Transverse colon (tissue), 4 donors: ENCODE measurements around the gene IKZF2. TPM values are rescaled to one million over a fixed set of nuclear protein-coding genes. Genes with fewer than 3 reads are reported as not detected.

ENCODE experiments used
- DNase-seq: peaks from one replicate; pipeline ENCODE4 v3.0.0-alpha.2; 2019
- H3K27ac ChIP-seq, 4 donors: fragments of 200-600 bp; sonication (generic); 2 replicates each; pipeline ENCODE4 v1.5.1; 2016 to 2018; ENCODE audit warnings: inconsistent platforms in 4 of 4
- H3K27me3 ChIP-seq: fragments of 200-600 bp; sonication (generic); 2 replicates; pipeline ENCODE4 v1.5.1; 2017; ENCODE audit warnings: inconsistent platforms
- H3K36me3 ChIP-seq, 4 donors: fragments of 200-600 bp; sonication (generic); 2 replicates each; pipeline ENCODE4 v1.5.1; 2017 to 2019; ENCODE audit warnings: inconsistent platforms in 4 of 4
- H3K4me1 ChIP-seq, 4 donors: fragments of 200-600 bp; sonication (generic); 2 replicates each; pipeline ENCODE4 v1.5.1; 2017 to 2020; ENCODE audit warnings: inconsistent platforms in 4 of 4
- H3K4me3 ChIP-seq, 4 donors: fragments of 200-600 bp; sonication (generic); 1 replicate in 1 of 4; 2 replicates in 3 of 4; pipeline versions ENCODE4 v1.5.1 to v1.6.1; 2017 to 2019; ENCODE audit warnings: inconsistent platforms in 4 of 4
- H3K9me3 ChIP-seq, 2 donors: fragments of 200-600 bp; sonication (generic); 2 replicates each; pipeline ENCODE4 v1.5.1; 2017 to 2019; ENCODE audit warnings: inconsistent platforms in 2 of 2
- EP300 ChIP-seq: sonication (generic); formaldehyde crosslinking; IDR thresholded peaks from one replicate; pipeline ENCODE4 v1.6.1; 2017; ENCODE audit warnings: antibody characterized with exemption, low read depth
- POLR2A ChIP-seq: fragments of 450-650 bp; IDR thresholded peaks from one replicate; pipeline ENCODE4 v1.6.1; 2016; ENCODE audit warnings: antibody characterized with exemption, mild to moderate bottlenecking, moderate library complexity
- POLR2AphosphoS5 ChIP-seq, 3 donors: sonication (generic); formaldehyde crosslinking; IDR thresholded peaks; one replicate each; pipeline ENCODE4 v1.6.1; 2016; ENCODE audit warnings: antibody characterized with exemption in 3 of 3
- WGBS, 2 donors: methylation state at CpG; one replicate each; pipeline ENCODE4 v1.1.5; 2018; ENCODE audit warnings: low coverage in 1 of 2; 5-methylcytosine and 5-hydroxymethylcytosine counted together
- in situ Hi-C, 4 donors: fragments of 200-750 bp; cut with MboI; loops; one replicate each; pipeline versions ENCODE4 v1.15.0 to v1.15.1; 2017; ENCODE audit warnings: low sequenced_read_pairs in 3 of 4, low pct_ligation_motif_present in 1 of 4, low pct_unique_long_range_greater_than_20kb in 1 of 4
- intact Hi-C: fragments of 100-400 bp; cut with DNase I; formaldehyde crosslinking; loops from one replicate; pipeline ENCODE4 v1.15.1; 2023; ENCODE audit warnings: low total_unique reads
- total RNA-seq, 4 donors: library from RNA; depleted of rRNA; stranded (reverse); fragments of >200 nt; gene quantifications; one replicate each; pipeline ENCODE4 v1.1.0, GENCODE V29; 2016
- TF ChIP-seq, protein P1 (sequence below), 5 experiments: fragments of 200-600 bp in 3 of 5; fragments of 450-650 bp in 2 of 5; sonication (generic) in 3 of 5; IDR thresholded peaks; 1 replicate in 2 of 5; 2 replicates in 3 of 5; pipeline ENCODE4 v1.5.1; 2016 to 2017; ENCODE audit warnings: antibody characterized with exemption in 5 of 5, inconsistent platforms in 3 of 5, mild to moderate bottlenecking in 2 of 5, moderate library complexity in 1 of 5

The IKZF2 gene
- total RNA-seq = 10 to 100 TPM in 3 of 4 donors, 1 to 10 TPM in 1; 1.8 to 15.6 (median 12.3) TPM

DNA sequence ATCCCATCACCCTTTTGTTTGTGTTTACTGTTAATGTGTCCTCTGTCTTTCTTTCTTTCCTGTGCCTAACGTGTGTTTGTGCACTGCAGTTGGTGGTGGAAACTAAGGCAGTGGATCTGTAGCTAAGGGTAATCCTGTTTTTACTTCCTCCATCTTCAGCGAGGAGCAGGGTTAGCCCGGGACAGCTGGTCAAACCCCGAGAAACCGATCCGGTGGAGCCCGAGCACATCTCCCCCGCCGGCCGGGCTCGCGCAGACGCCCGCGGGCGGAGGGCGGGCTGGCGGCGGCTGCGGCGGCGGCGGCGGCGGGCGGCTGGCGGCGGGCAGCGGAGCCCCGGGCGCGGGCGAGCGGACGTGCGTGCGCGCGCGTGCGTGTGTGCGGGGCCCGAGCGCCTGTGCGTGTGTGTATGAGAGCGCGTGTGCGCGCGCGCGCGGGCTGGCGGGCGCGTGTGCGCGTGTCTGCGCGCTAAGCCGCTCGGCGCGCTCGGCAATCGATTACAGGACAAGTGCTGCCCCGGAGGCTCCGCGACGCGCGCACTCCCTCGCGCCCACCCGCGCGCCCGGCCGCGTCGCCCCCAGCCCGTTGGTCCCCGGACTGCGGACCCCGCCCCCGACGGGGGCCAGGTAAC is at the start of gene IKZF2:
Gene IKZF2 (minus strand): TSS at position 176 of the 628 bp plus-strand sequence. CDS start 2,983 bp downstream, outside the sequence.
- peaks cover 0 to 20% (median 11%) of the 10 kb centered on the region in 4 donors for H3K4me1 ChIP-seq
- in situ Hi-C loops = loop anchor here (5.0 to 25.0 kb wide), 3 partner anchors 377 to 464 kb away; no protein-coding TSS in a partner anchor
- 2% methylated on average over 74 of the region's 87 CpGs; no CpG with 5 or more reads in 1 of the 2 donors for WGBS, 2 donors
- no peaks in the 10 kb centered on the region for H3K9me3 ChIP-seq
- intact Hi-C loops = loop anchor here (5.0 kb wide), 1 partner anchor 374 kb away; no protein-coding TSS in a partner anchor
- H3K27me3 ChIP-seq = no peaks in the 10 kb centered on the region
- H3K4me3 ChIP-seq = peak within 1 kb of the TSS; percentile 74 to 91 (median 78)
- H3K27ac ChIP-seq = peak within 1 kb of the TSS; percentile 93 to 99 (median 97)
- peak; percentile 84 for DNase-seq
- H3K36me3 ChIP-seq = no peaks in the 10 kb centered on the region
- TF ChIP-seq, protein P1, sequence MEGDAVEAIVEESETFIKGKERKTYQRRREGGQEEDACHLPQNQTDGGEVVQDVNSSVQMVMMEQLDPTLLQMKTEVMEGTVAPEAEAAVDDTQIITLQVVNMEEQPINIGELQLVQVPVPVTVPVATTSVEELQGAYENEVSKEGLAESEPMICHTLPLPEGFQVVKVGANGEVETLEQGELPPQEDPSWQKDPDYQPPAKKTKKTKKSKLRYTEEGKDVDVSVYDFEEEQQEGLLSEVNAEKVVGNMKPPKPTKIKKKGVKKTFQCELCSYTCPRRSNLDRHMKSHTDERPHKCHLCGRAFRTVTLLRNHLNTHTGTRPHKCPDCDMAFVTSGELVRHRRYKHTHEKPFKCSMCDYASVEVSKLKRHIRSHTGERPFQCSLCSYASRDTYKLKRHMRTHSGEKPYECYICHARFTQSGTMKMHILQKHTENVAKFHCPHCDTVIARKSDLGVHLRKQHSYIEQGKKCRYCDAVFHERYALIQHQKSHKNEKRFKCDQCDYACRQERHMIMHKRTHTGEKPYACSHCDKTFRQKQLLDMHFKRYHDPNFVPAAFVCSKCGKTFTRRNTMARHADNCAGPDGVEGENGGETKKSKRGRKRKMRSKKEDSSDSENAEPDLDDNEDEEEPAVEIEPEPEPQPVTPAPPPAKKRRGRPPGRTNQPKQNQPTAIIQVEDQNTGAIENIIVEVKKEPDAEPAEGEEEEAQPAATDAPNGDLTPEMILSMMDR (IDR thresholded peaks at IDR 0.05) = no peak
- peak in 1 of 3 donors; percentile 49 for TF ChIP-seq POLR2AphosphoS5 (IDR thresholded peaks at IDR 0.05)
- TF ChIP-seq EP300 = no peak
- peak; percentile 39 for TF ChIP-seq POLR2A

DNA sequence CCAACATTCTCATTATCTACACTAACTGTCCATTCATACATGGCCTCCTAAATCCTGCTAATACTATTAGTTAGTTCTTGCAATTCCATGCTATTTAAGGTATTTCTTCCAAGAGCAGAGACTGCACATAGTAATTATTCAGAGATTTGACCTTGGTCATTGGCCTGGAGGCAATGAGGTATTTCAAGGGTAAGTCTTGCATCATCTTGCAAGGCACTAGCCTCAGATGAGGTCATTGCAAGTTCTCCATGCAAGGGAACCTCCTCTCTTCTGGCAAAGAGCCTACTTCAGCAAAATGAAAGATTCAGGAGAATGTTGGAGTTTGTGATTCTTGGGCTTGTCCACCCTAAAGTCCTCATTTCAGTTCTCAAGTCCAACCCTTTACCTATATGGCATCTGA is 48.5 kb upstream of the IKZF2 start:
- in situ Hi-C loops = no loop called here
- no peak overlapping the region for H3K27ac ChIP-seq
- no peak overlapping the region for H3K4me3 ChIP-seq
- no peaks in the 10 kb centered on the region for H3K27me3 ChIP-seq
- no peak for DNase-seq
- intact Hi-C loops = no loop called here
- no peaks in the 10 kb centered on the region for H3K9me3 ChIP-seq
- no peak for TF ChIP-seq POLR2A
- H3K36me3 ChIP-seq = no peaks in the 10 kb centered on the region
- H3K4me1 ChIP-seq = no peaks in the 10 kb centered on the region

DNA sequence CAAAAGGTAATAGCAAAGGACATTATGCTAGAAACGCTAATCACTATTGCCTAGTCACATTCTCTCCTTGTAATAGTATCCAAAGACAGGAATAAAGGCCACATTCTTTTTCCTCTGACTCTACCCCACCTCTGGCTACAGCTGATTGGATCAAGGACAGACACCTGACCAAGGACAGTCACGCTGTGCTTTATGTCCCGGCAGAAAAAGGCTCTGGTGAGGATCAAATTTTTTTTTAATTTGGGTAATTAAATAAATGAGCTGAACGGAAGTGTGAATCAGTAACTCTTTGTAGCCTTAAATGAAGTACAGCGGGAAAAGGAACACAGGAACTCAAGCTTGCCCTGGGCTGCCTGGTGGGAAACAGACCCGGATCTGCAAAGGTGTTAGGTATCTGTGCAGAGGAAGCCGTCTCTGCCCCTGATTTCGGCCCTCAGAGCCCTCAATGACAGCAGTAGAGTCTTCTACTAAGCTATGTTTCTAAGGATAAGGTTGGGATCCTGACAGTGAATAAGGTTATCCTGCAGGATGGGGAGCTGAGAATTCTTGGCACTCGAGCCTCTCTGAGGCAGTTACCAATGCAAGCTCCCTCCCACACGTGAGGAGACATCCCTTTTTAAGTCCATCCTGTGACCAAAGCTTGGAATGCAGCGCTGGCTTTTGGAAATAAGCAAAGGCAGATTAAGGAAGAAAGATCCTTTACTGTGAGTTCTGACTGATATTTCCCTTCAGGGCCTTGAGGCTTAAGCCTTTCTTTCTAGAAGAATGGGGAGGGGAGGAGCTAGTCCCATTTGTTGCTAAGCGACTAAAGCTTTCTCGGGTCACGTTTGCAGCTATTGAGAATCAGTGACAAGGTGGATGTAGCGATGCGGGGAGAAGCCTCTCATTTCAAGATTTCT is 37.8 kb upstream of the IKZF2 start:
- Histone ChIP-seq H3K27me3 (no peaks in the 10 kb centered on the region), H3K36me3 (no peaks in the 10 kb centered on the region), H3K9me3 (no peaks in the 10 kb centered on the region), H3K27ac (no peak overlapping the region), H3K4me1 (no peaks in the 10 kb centered on the region), H3K4me3 (no peak overlapping the region)
- no peak for TF ChIP-seq EP300
- TF ChIP-seq POLR2AphosphoS5 (IDR thresholded peaks at IDR 0.05) = no peak
- TF ChIP-seq, protein P1 (IDR thresholded peaks at IDR 0.05) = no peak
- TF ChIP-seq POLR2A = no peak
- intact Hi-C loops = no loop called here
- 54 to 65% methylated on average over 4 to 16 of the region's 16 CpGs for WGBS, 2 donors
- in situ Hi-C loops = no loop called here
- DNase-seq = no peak

DNA sequence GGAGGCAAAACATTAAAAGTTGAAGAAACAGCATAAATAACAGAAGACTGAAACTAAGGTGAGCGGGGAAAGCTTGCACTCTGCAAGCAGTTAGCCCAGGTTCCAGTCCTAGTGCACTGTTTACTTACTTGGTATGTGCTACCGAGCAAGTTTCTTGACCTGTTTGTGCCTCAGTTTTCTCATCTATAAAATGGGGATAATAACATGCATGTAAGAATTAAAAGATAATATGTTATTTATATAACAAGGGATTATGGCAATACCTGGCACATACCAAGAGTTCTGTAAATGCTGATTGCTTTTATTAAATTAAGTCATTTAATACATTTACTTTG is 37.1 kb upstream of the IKZF2 start:
- no peak overlapping the region for H3K4me3 ChIP-seq
- TF ChIP-seq POLR2A (no peak), EP300 (no peak)
- H3K4me1 ChIP-seq = no peaks in the 10 kb centered on the region
- intact Hi-C loops = no loop called here
- H3K27me3 ChIP-seq = no peaks in the 10 kb centered on the region
- no peaks in the 10 kb centered on the region for H3K36me3 ChIP-seq
- in situ Hi-C loops = no loop called here
- no peak overlapping the region for H3K27ac ChIP-seq
- H3K9me3 ChIP-seq = no peaks in the 10 kb centered on the region
- DNase-seq = no peak
- WGBS, 2 donors = 77 to 89% methylated on average over 2 of the region's 2 CpGs

DNA sequence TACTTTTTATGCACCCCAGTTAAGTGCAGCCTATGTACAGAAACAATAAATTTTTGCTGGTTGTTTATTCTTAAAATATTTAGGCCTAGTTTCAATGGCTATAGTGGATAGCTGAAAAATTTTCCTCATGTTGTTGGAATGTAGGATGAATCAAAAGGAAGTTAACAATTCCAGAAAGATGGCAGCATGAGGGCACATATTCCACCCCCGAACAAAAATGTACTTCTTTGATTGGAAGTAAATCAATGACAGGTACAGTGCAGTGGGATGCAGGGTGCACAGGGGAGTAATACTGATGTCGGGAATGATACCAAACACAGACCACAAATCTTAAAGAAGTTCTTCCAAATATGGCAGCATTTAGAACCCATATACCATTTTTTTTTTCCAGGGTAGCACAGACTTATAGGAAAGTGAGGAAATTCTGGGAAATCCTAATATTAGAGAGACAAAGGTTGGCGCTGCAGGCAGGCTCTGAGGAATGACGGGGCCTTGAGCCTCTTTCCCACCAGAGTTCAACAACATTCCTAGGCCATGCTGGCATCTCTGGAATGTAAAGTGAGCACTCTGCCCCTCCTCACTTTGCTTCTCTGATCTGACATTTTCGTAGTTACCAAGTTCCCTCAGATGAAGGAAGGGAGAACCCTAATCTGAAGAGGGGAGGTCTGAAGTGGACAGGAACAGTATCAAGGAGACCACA is 36.6 kb upstream of the IKZF2 start:
- 70% methylated on average over 3 to 5 of the region's 5 CpGs for WGBS, 2 donors
- in situ Hi-C loops = no loop called here

More for the DNA sequence above, 36.6 kb upstream of the IKZF2 start:
- no peaks in the 10 kb centered on the region for H3K36me3 ChIP-seq
- H3K4me1 ChIP-seq = no peaks in the 10 kb centered on the region
- TF ChIP-seq POLR2A = no peak
- TF ChIP-seq, protein P1 (IDR thresholded peaks at IDR 0.05) = no peak
- no peak for TF ChIP-seq EP300
- TF ChIP-seq POLR2AphosphoS5 (IDR thresholded peaks at IDR 0.05) = no peak
- H3K27ac ChIP-seq = no peak overlapping the region
- H3K27me3 ChIP-seq = no peaks in the 10 kb centered on the region
- intact Hi-C loops = no loop called here
- DNase-seq = no peak
- H3K9me3 ChIP-seq = no peaks in the 10 kb centered on the region
- H3K4me3 ChIP-seq = no peak overlapping the region
